Right lobe of liver (tissue), 4 donors: ENCODE results near the gene ERC1.

ENCODE experiments used
- POLR2A ChIP-seq: fragments of 450-650 bp; IDR thresholded peaks from one replicate; pipeline ENCODE4 v1.6.1; 2017; ENCODE audit warnings: antibody characterized with exemption, mild to moderate bottlenecking
- TF ChIP-seq, protein P1 (sequence below), 4 donors: fragments of 200-600 bp in 3 of 4; fragments of 450-650 bp in 1 of 4; IDR thresholded peaks; one replicate each; pipeline versions ENCODE4 v1.5.1 to v1.8.0; 2016 to 2022; ENCODE audit warnings: antibody characterized with exemption in 4 of 4, mild to moderate bottlenecking in 2 of 4
- donor health status: DM: no; HTN: no; CAD: no.
- donor health status: DM: no; HTN: no; CAD: no.
- donor health status: DM: no; HTN: yes; CAD: no.

DNA sequence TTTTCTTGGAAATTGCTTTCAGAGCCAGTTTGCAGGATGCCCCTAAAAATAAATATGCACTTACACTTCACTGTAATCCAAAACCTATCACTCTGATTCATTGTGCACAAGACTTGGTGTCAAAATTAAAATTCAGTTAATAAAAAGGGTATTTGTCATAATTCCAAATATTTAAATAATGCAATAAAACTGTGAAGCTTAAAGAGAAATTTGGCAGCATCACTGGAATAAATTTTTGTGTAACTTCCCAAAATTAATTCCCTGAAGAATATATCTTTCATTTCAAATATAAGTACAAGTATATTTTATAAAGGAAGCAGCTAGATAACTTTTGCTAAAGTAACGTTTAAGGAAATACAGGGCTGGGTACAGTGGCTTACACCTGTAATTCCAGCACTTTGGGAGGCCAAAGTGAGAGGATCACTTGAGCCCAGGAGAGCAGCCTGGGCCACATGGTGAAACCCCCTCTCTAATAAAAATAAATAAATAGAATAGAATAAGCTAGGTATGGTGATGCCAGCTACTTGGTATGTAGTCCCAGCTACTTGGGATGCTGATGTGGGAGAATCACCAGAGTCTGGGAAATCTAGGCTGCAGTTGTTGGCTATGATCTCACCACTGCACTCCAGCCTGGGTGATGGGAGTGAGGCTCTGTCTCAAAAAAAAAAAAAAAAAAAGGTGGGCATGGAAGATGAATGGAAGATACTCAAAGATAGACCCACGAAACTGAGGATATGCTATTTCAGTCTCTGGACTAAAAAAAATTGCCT is 369.6 kb downstream of the ERC1 start:
- TF ChIP-seq, protein P1, sequence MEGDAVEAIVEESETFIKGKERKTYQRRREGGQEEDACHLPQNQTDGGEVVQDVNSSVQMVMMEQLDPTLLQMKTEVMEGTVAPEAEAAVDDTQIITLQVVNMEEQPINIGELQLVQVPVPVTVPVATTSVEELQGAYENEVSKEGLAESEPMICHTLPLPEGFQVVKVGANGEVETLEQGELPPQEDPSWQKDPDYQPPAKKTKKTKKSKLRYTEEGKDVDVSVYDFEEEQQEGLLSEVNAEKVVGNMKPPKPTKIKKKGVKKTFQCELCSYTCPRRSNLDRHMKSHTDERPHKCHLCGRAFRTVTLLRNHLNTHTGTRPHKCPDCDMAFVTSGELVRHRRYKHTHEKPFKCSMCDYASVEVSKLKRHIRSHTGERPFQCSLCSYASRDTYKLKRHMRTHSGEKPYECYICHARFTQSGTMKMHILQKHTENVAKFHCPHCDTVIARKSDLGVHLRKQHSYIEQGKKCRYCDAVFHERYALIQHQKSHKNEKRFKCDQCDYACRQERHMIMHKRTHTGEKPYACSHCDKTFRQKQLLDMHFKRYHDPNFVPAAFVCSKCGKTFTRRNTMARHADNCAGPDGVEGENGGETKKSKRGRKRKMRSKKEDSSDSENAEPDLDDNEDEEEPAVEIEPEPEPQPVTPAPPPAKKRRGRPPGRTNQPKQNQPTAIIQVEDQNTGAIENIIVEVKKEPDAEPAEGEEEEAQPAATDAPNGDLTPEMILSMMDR (IDR thresholded peaks at IDR 0.05), result no peak
- TF ChIP-seq POLR2A, result no peak
